Keratinocyte (primary cell): ENCODE data around the gene CELSR1.

Experiments
- CTCF ChIP-seq, 3 experiments: IDR thresholded peaks in 1 of 3; conservative IDR thresholded peaks in 1 of 3; optimal IDR thresholded peaks in 1 of 3; 2 replicates in 2 of 3; 3 replicates in 1 of 3; pipeline versions ENCODE3 to v1.5.1; 2011; ENCODE audit warnings: low read length in 3 of 3, mild to moderate bottlenecking in 3 of 3, moderate library complexity in 2 of 3, control low read depth in 1 of 3, inconsistent platforms in 1 of 3; ENCODE audit not compliant: insufficient read depth in 2 of 3; ENCODE audit errors: extremely low read depth in 1 of 3
- EZH2 ChIP-seq: IDR thresholded peaks from one replicate; pipeline ENCODE4 v1.6.1; 2012; ENCODE audit warnings: inconsistent platforms, mild to moderate bottlenecking, low read length, moderate library complexity

DNA sequence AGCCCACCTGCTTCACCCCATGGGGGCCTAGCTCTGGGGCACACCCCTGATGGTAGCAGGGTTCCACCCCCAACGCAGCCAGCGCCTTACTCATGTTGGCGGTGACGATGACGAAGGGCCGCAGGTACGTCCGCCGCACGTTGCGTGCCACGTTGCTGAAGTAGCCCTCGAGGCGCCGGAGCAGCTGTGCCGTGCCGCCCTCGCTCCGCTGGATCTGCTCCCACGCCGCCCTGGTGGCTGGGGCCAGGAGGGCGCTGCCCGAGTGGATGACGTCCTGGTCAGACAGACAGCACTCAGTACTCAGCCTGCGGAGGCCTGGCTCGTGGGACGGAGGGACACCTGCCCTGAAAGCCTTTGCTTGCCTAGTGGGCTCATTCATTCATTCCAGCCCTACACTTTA, 151.1 kb downstream of the CELSR1 start:
- no peak for TF ChIP-seq CTCF (optimal IDR thresholded peaks at IDR 0.05 in 1 of 3, IDR thresholded peaks at IDR 0.05 in 1 of 3, conservative IDR thresholded peaks at IDR 0.05 in 1 of 3; ENCODE audit: extremely low read depth in 1 of 3, insufficient read depth in 2 of 3, low read length in 3 of 3)
- TF ChIP-seq EZH2 = no peak
